A549 (cell line): ENCODE measurements around the gene TMEM19. TPM values are rescaled to one million over a fixed set of nuclear protein-coding genes. Genes with fewer than 3 reads are reported as not detected.
"Not testable (repeated sequence)": the region's sequence is repeated elsewhere in the genome, so short reads cannot be mapped to it uniquely, and the experiment has no call there.

Experiments used
- ATAC-seq, 2 experiments: fragments of 200-7000 bp in 1 of 2; fragments of >200 bp in 1 of 2; cut with Nextera tagmentation in 1 of 2; cut with Tn5 transposase in 1 of 2; 3 replicates each; pipeline versions ENCODE4 v1.8.0 to v1.9.1; 2018 to 2020; ENCODE audit warnings: mild to moderate bottlenecking in 1 of 2, moderate library complexity in 1 of 2
- CTCF ChIA-PET: fragments of 300-600 bp; sonication (Branson Sonifier 250); formaldehyde crosslinking; extraction: SDS; loops from one replicate; lab custom pipeline; 2021; ENCODE audit warnings: antibody characterized with exemption, inconsistent platforms; lab: Yijun Ruan, JAX
- POLR2A ChIA-PET: fragments of 350-600 bp; formaldehyde crosslinking; extraction: SDS; loops from one replicate; lab custom pipeline; 2021; ENCODE audit warnings: antibody characterized with exemption, inconsistent platforms; lab: Yijun Ruan, JAX
- DNase-seq, 2 experiments: peaks; one replicate each; pipeline versions ENCODE4 v3.0.0 to v3.0.0-alpha.2; 2011 to 2016; ENCODE audit warnings: low read depth in 1 of 2, low spot score in 1 of 2
- FAIRE-seq: peaks from 2 replicates; lab custom pipeline; 2011; peaks lifted over from hg19 to GRCh38; lab: Jason Lieb, UNC
- H3K27ac ChIP-seq, 2 experiments: fragments of >200 bp; sonication (Bioruptor Twin); formaldehyde crosslinking; 3 replicates each; pipeline ENCODE4 v1.5.1; 2016 to 2017
- H3K4me1 ChIP-seq: fragments of >200 bp; sonication (Bioruptor Twin); formaldehyde crosslinking; 3 replicates; pipeline ENCODE4 v1.6.1; 2016
- H3K4me2 ChIP-seq: fragments of >200 bp; sonication (Bioruptor Twin); formaldehyde crosslinking; 3 replicates; pipeline ENCODE4 v1.6.1; 2016
- H3K4me3 ChIP-seq: fragments of >200 bp; sonication (Bioruptor Twin); formaldehyde crosslinking; 3 replicates; pipeline ENCODE4 v1.5.1; 2016
- H3K9me3 ChIP-seq: fragments of >200 bp; sonication (Bioruptor Twin); formaldehyde crosslinking; 3 replicates; pipeline ENCODE4 v1.6.1; 2016
- ATOH8 ChIP-seq: fragments of 250-450 bp; sonication (Bioruptor Pico); IDR thresholded peaks from 2 replicates; pipeline ENCODE4 v1.5.0; 2020; ENCODE audit warnings: low read depth, mild to moderate bottlenecking, moderate library complexity
- BHLHE40 ChIP-seq: IDR thresholded peaks from 2 replicates; pipeline ENCODE4 v1.6.1; 2012; ENCODE audit warnings: low read depth, low read length, inconsistent platforms
- CEBPB ChIP-seq, 2 experiments: fragments of >200 bp in 1 of 2; sonication (Bioruptor Twin) in 1 of 2; formaldehyde crosslinking in 1 of 2; IDR thresholded peaks; 2 replicates each; pipeline ENCODE4 v1.6.1; 2012 to 2016
- CHD4 ChIP-seq: fragments of 200-600 bp; sonication (generic); IDR thresholded peaks from 2 replicates; pipeline ENCODE4 v1.6.1; 2016; ENCODE audit warnings: antibody characterized with exemption, mild to moderate bottlenecking, borderline replicate concordance
- CTCF ChIP-seq: fragments of >200 bp; sonication (Bioruptor Twin); formaldehyde crosslinking; IDR thresholded peaks from 3 replicates; pipeline ENCODE4 v1.5.1; 2016
- E2F6 ChIP-seq: IDR thresholded peaks from 2 replicates; pipeline ENCODE4 v1.6.1; 2012; ENCODE audit warnings: low read depth, borderline replicate concordance
- EHF ChIP-seq: fragments of 250-450 bp; sonication (Bioruptor Pico); IDR thresholded peaks from 2 replicates; pipeline ENCODE4 v1.5.0; 2020; ENCODE audit warnings: mild to moderate bottlenecking
- EHMT2 ChIP-seq: fragments of 200-600 bp; sonication (generic); IDR thresholded peaks from 2 replicates; pipeline ENCODE4 v1.6.1; 2016; ENCODE audit warnings: antibody characterized with exemption, low read depth, mild to moderate bottlenecking, moderate library complexity
- EP300 ChIP-seq, 2 experiments: fragments of >200 bp; sonication (Bioruptor Twin); formaldehyde crosslinking; IDR thresholded peaks; 2 replicates in 1 of 2; 3 replicates in 1 of 2; pipeline ENCODE4 v1.6.1; 2016 to 2017
- FOSB ChIP-seq: fragments of 250-450 bp; sonication (Bioruptor Pico); IDR thresholded peaks from 2 replicates; pipeline ENCODE4 v1.5.0; 2020; ENCODE audit warnings: mild to moderate bottlenecking, moderate library complexity
- FOSL2 ChIP-seq, 2 experiments: fragments of 450-650 bp in 1 of 2; fragments of >200 bp in 1 of 2; sonication (Bioruptor Twin) in 1 of 2; formaldehyde crosslinking; IDR thresholded peaks; 2 replicates each; pipeline versions ENCODE4 v1.5.0 to v1.6.1; 2016 to 2020; ENCODE audit warnings: mild to moderate bottlenecking in 1 of 2, moderate library complexity in 1 of 2
- FOXS1 ChIP-seq: fragments of 250-450 bp; sonication (Bioruptor Pico); IDR thresholded peaks from 2 replicates; pipeline ENCODE4 v1.5.0; 2020; ENCODE audit warnings: mild to moderate bottlenecking, moderate library complexity
- GATA3 ChIP-seq: IDR thresholded peaks from 2 replicates; pipeline ENCODE4 v1.6.1; 2012; ENCODE audit warnings: borderline replicate concordance
- HDAC2 ChIP-seq: fragments of 200-600 bp; sonication (generic); IDR thresholded peaks from 2 replicates; pipeline ENCODE4 v1.6.1; 2016
- HES2 ChIP-seq: fragments of >200 bp; sonication (Bioruptor Twin); formaldehyde crosslinking; IDR thresholded peaks from 2 replicates; pipeline ENCODE4 v1.6.1; 2016
- HOXB5 ChIP-seq: fragments of 250-450 bp; sonication (Bioruptor Pico); IDR thresholded peaks from 2 replicates; pipeline ENCODE4 v1.5.0; 2020; ENCODE audit warnings: mild to moderate bottlenecking, moderate library complexity
- JUNB ChIP-seq: fragments of >200 bp; sonication (Bioruptor Twin); formaldehyde crosslinking; IDR thresholded peaks from 2 replicates; pipeline ENCODE4 v1.6.1; 2016
- MAX ChIP-seq: IDR thresholded peaks from 2 replicates; pipeline ENCODE4 v1.6.1; 2012
- MAZ ChIP-seq: fragments of 150-350 bp; IDR thresholded peaks from 2 replicates; pipeline ENCODE4 v1.6.1; 2014; ENCODE audit warnings: antibody characterized with exemption, low read depth, low read length, borderline replicate concordance
- NPAS2 ChIP-seq: fragments of 250-450 bp; sonication (Bioruptor Pico); IDR thresholded peaks from 2 replicates; pipeline ENCODE4 v1.8.0; 2022; ENCODE audit warnings: mild to moderate bottlenecking, moderate library complexity, borderline replicate concordance
- RAD21 ChIP-seq, 2 experiments: fragments of >200 bp in 1 of 2; sonication (Bioruptor Twin) in 1 of 2; formaldehyde crosslinking in 1 of 2; IDR thresholded peaks in 1 of 2; conservative IDR thresholded peaks in 1 of 2; 2 replicates in 1 of 2; 3 replicates in 1 of 2; pipeline ENCODE4 v1.6.1; 2012 to 2018; ENCODE audit warnings: inconsistent platforms in 1 of 2
- SREBF2 ChIP-seq: fragments of 450-650 bp; IDR thresholded peaks from 2 replicates; pipeline ENCODE4 v1.6.1; 2014; ENCODE audit warnings: mild to moderate bottlenecking, moderate library complexity
- USF2 ChIP-seq: fragments of 450-650 bp; IDR thresholded peaks from 2 replicates; pipeline ENCODE4 v1.6.1; 2014; ENCODE audit warnings: antibody characterized with exemption
- ZFP36 ChIP-seq: fragments of 450-650 bp; IDR thresholded peaks from 2 replicates; pipeline ENCODE4 v1.6.1; 2014; ENCODE audit warnings: borderline replicate concordance; ENCODE audit not compliant: partially characterized antibody
- ZSCAN20 ChIP-seq: fragments of 250-450 bp; sonication (Bioruptor Pico); IDR thresholded peaks from 2 replicates; pipeline ENCODE4 v1.8.0; 2022; ENCODE audit warnings: mild to moderate bottlenecking, moderate library complexity
- WGBS: methylation state at CpG from one replicate; pipeline ENCODE4 v1.1.6; 2017; ENCODE audit errors: missing lambda C conversion rate; 5-methylcytosine and 5-hydroxymethylcytosine counted together
- polyA plus RNA-seq, 4 experiments: library from polyadenylated mRNA; depleted of rRNA in 3 of 4; stranded (reverse); fragments of >200 nt; fragmentation: RNase III in 1 of 4; extraction: RNeasy Plus Mini Kit Qiagen cat#74134 plus additional on column Dnase treatment in 1 of 4; gene quantifications; 2 replicates in 3 of 4; 3 replicates in 1 of 4; pipeline ENCODE4 v1.2.3, GENCODE V29; 2011 to 2017

TMEM19 gene
- polyA plus RNA-seq, 2 of the 4 experiments (the other 2 are of a cell fraction): 43.2 to 78.8 TPM

- ATAC-seq (no peak), FAIRE-seq (no peak), DNase-seq (no peak)
- Histone ChIP-seq H3K4me2 (no peak overlapping the region), H3K4me1 (no peaks in the 10 kb centered on the region), H3K9me3 (no peaks in the 10 kb centered on the region), H3K27ac (no peak overlapping the region), H3K4me3 (no peak overlapping the region)
- TF ChIP-seq ZSCAN20 (CRISPR knock-in tag) (no peak), RAD21 (conservative IDR thresholded peaks at IDR 0.05 in 1 of 2, IDR thresholded peaks at IDR 0.05 in 1 of 2) (no peak), HDAC2 (no peak), HOXB5 (CRISPR knock-in tag) (no peak), EHF (CRISPR knock-in tag) (no peak), EP300 (IDR thresholded peaks at IDR 0.05) (no peak), BHLHE40 (no peak), HES2 (no peak), FOSB (CRISPR knock-in tag) (no peak), ZFP36 (no peak), JUNB (no peak), CEBPB (IDR thresholded peaks at IDR 0.05) (no peak), ATOH8 (CRISPR knock-in tag) (no peak), NPAS2 (CRISPR knock-in tag) (no peak), GATA3 (no peak), E2F6 (no peak), CHD4 (no peak), MAZ (no peak)
- ChIA-PET POLR2A (no interaction called here), CTCF (interaction anchor here (1.0 to 1.1 kb wide), 2 partner anchors 14 to 15 kb away, joined by 3 to 5 read pairs; no protein-coding TSS in a partner anchor)
- 100% methylated on average over 1 of the region's 1 CpG for WGBS
Observed at GRCh38 chr12:71694099-71694820, 8.4 kb downstream of the TMEM19 start.

- H3K4me1 ChIP-seq: no peaks in the 10 kb centered on the region
- 80% methylated on average over 1 of the region's 1 CpG for WGBS
- H3K27ac ChIP-seq: no peak overlapping the region
- H3K4me3 ChIP-seq: no peak overlapping the region
- H3K9me3 ChIP-seq: no peaks in the 10 kb centered on the region
- FAIRE-seq: no peak
- POLR2A ChIA-PET: no interaction called here
- CTCF ChIA-PET: no interaction called here
- no peak overlapping the region for H3K4me2 ChIP-seq
- TF ChIP-seq MAZ: no peak
- no peak for DNase-seq
- no peak for ATAC-seq
Observed at GRCh38 chr12:71695782-71696181, 9.9 kb downstream of the TMEM19 start.

GRCh38 chr12:71702181-71702580, 16.3 kb downstream of the TMEM19 start:
- H3K4me1 ChIP-seq, CTCF ChIA-PET, H3K9me3 ChIP-seq, H3K4me2 ChIP-seq, H3K27ac ChIP-seq, DNase-seq, FAIRE-seq, H3K4me3 ChIP-seq, POLR2A ChIA-PET, ATAC-seq: not testable (repeated sequence)
- 87% methylated on average over 8 of the region's 8 CpGs for WGBS

GRCh38 chr12:71702590-71702989, 16.7 kb downstream of the TMEM19 start:
- no peak overlapping the region for H3K4me2 ChIP-seq
- CTCF ChIA-PET: no interaction called here
- H3K27ac ChIP-seq: no peak overlapping the region
- WGBS: 98% methylated on average over 5 of the region's 5 CpGs
- no peaks in the 10 kb centered on the region for H3K4me1 ChIP-seq
- POLR2A ChIA-PET: no interaction called here
- H3K9me3 ChIP-seq: no peaks in the 10 kb centered on the region
- H3K4me3 ChIP-seq: no peak overlapping the region
- no peak for DNase-seq
- ATAC-seq: no peak
- no peak for FAIRE-seq
- no peak for TF ChIP-seq SREBF2
- TF ChIP-seq CTCF: no peak
- TF ChIP-seq ZSCAN20 (CRISPR knock-in tag): no peak
- no peak for TF ChIP-seq MAX
- no peak for TF ChIP-seq CEBPB (IDR thresholded peaks at IDR 0.05)
- no peak for TF ChIP-seq BHLHE40
- TF ChIP-seq FOSB (CRISPR knock-in tag): no peak
- no peak for TF ChIP-seq USF2
- TF ChIP-seq FOXS1: no peak
- TF ChIP-seq HES2: no peak
- no peak for TF ChIP-seq FOSL2 (IDR thresholded peaks at IDR 0.05)
- TF ChIP-seq FOSL2 (CRISPR knock-in tag; IDR thresholded peaks at IDR 0.05): no peak
- TF ChIP-seq MAZ: no peak
- no peak for TF ChIP-seq EHMT2
